HG03060 (cell line): ENCODE measurements around the gene VPS25.

Source experiments
- ATAC-seq: cut with Tn5 transposase; IDR thresholded peaks from one replicate; pipeline ENCODE4 v1.9.1; 2021; ENCODE audit warnings: low read depth, moderate number of reproducible peaks; ENCODE audit not compliant: unreplicated experiment

Gene VPS25

GRCh38 chr17:42792545-42792944 is 19.3 kb downstream of the VPS25 start:
- ATAC-seq: no peak

GRCh38 chr17:42795061-42795460 is 21.8 kb downstream of the VPS25 start:
- no peak for ATAC-seq

- no peak for ATAC-seq
Measured at GRCh38 chr17:42795465-42795864, 22.2 kb downstream of the VPS25 start.

GRCh38 chr17:42796066-42796758 is 23.0 kb downstream of the VPS25 start:
- ATAC-seq: no peak

GRCh38 chr17:42797067-42798007 is 24.1 kb downstream of the VPS25 start:
- ATAC-seq: no peak

GRCh38 chr17:42798011-42798382 is 24.7 kb downstream of the VPS25 start:
- no peak for ATAC-seq

GRCh38 chr17:42798383-42799380 is 25.4 kb downstream of the VPS25 start, which contains the start of the genes CNTD1 and COA3:
Gene CNTD1, plus strand, starts transcription at chr17:42798861. Its CDS starts 207 bp downstream, at chr17:42799068.
Gene COA3, minus strand, starts transcription at chr17:42798704. Its CDS starts 23 bp downstream, at chr17:42798681.
- no peak for ATAC-seq

- ATAC-seq: no peak
Measured at GRCh38 chr17:42803074-42803883, 30.0 kb downstream of the VPS25 start.

- ATAC-seq: no peak
Measured at GRCh38 chr17:42804918-42805367, 31.7 kb downstream of the VPS25 start.

GRCh38 chr17:42806249-42806648 is 33.0 kb downstream of the VPS25 start:
- ATAC-seq: no peak

GRCh38 chr17:42809250-42809649 is 36.0 kb downstream of the VPS25 start:
- ATAC-seq: no peak

GRCh38 chr17:42814633-42815399 is 41.6 kb downstream of the VPS25 start:
- ATAC-seq: no peak

- no peak for ATAC-seq
Measured at GRCh38 chr17:42817866-42818265, 44.6 kb downstream of the VPS25 start.

GRCh38 chr17:42818379-42818778 is 45.1 kb downstream of the VPS25 start:
- no peak for ATAC-seq

GRCh38 chr17:42819939-42820535 is 46.8 kb downstream of the VPS25 start:
- no peak for ATAC-seq

GRCh38 chr17:42821176-42821575 is 47.9 kb downstream of the VPS25 start:
- ATAC-seq: no peak

GRCh38 chr17:42827472-42827871 is 54.2 kb downstream of the VPS25 start:
- ATAC-seq: no peak
